Globus pallidus (tissue), 1 donor: Measurements from ENCODE around the gene MGAT5B.

Experiments used
- DNase-seq: peaks from one replicate; pipeline ENCODE4 v3.0.0-alpha.2; 2015; ENCODE audit warnings: low spot score

Gene MGAT5B

DNA sequence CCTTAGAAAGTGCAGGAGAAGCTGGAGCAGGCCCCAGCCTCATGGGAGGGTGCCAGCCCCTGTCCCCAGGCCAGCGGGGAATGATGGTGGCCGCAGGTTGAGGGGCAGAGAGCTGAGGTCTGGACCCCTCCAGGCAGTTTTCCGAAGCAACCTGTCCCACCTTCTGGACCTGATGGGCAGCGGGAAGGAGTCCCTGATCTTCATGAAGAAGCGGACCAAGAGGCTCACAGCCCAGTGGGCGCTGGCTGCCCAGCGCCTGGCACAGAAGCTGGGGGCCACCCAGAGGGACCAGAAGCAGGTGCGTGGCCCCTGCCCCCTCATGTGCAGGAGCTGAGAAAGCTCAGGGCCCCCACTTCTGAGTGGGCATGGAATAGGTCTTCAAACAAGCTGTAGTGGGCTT lies 36.8 kb downstream of the MGAT5B start:
- DNase-seq = no peak

DNA sequence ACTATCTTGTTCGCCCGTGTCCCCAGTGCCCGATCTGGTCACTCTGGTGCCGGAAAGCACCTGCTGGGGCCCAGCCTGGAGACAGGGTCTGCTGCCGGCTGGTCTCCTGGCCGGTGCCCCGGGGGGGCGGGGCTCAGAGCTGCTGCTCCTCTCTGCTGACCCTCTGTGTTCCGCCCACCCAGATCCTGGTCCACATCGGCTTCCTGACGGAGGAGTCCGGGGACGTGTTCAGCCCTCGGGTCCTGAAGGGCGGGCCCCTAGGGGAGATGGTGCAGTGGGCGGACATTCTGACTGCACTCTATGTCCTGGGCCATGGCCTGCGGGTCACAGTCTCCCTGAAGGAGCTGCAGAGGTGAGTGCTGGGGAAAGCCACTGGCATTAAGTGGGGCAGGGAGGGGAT lies 37.6 kb downstream of the MGAT5B start:
- no peak for DNase-seq

DNA sequence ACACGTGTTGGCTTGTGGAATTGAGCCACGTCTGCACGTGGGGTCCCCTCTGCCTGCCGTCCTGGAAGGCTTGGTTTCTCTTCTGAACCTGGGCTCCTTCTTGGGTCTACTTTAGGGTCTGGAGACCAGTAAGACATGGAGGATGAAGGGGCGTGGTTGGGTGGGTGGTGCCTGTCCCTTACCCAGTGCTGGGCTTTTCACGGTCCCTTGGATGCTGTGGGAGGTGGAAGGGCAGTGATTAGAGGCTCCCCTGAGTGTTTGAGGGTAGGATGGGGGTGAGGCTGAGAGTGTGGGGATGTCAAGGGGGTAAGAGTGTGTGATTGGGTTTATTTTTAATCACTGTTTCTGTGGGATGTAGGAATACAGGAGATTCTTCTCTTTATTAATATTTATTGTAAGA lies 38.3 kb downstream of the MGAT5B start:
- no peak for DNase-seq

DNA sequence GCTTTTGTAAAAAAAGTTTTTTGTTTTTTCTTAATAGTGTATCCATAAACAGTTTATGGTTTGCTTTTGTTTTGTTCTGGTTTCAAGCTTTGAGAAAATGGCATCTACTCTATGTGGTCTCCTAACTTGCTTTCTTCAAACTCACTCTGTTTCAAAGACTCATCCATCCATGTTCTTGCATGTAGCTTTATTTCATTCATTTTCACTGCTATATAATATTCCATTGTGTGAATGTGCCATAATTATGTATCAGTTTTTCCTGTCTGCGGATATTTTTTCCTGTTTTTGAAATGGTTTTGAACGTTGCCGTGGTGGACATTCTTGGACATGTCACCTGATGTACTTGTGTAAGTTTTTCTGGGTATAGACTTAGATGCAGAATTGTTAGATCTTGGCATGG lies 39.1 kb downstream of the MGAT5B start:
- no peak for DNase-seq

DNA sequence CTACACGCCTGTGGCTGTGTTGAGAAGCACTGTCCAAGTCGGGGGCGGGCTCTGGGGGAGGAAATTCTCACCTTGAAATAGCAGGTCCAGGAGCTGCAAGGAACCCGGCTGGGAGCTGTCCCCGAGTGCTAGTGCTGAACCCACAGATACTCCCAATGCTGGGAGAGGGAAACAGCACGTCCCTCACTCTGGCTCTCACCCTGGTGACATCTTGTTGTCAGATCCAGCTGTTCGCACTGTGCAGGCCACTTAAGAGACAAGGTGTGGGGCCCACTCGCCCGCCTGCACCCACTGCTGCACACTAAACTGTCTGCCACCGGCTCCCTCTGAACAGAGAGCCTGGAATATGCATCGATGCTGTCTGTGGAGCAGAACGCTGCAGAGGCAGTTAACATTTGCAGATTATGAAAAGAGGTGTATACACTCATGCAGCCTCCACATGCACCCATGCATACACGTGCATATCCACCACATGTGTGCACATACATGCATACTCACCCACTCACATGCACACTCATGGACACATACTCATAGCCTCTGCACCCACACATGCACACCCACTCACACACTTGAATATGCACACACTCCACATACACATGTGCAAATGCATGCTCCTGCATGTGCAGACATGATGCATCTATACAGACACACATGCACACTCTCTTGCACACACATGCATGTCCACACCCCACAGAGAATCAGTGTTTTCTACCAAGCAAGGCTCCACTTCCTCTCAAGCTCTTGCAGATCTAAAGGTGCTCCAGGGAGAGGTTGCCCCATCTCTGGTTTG lies 42.0 kb downstream of the MGAT5B start:
- DNase-seq = no peak

DNA sequence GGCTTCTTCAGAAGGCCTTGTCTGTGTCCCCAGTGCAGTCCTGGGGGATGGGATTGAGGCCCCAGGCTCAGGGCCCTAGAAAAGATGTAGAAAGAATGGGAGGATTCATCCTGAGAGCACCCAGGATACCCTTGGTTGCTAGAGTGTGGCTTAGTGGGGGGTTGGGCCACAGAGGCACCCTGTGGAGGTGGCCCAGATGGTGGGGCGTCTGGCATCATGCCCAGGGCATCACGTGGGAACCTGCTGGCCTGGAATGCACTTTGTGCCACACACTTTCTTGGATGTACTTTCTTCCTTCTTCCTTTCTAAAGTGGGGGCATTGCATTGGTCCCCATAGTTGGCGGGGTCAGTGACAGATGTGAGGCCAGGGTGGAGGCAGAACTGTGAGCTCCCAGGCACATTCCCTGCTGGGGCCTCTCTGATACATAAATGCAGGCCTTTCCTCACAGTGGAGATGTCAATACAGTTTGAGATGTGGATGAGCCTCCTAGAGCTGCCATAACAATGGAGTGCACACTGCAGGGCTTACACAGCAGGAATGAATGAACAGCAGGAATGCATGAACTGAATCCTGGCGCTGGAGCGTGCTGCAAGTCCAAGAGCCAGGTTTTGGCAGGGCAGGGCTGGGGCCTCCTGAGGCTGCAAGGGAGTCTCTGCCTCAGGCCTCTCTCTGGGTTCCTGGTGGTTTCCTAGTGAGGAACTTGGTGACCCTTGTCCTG lies 43.3 kb downstream of the MGAT5B start:
- DNase-seq = no peak

DNA sequence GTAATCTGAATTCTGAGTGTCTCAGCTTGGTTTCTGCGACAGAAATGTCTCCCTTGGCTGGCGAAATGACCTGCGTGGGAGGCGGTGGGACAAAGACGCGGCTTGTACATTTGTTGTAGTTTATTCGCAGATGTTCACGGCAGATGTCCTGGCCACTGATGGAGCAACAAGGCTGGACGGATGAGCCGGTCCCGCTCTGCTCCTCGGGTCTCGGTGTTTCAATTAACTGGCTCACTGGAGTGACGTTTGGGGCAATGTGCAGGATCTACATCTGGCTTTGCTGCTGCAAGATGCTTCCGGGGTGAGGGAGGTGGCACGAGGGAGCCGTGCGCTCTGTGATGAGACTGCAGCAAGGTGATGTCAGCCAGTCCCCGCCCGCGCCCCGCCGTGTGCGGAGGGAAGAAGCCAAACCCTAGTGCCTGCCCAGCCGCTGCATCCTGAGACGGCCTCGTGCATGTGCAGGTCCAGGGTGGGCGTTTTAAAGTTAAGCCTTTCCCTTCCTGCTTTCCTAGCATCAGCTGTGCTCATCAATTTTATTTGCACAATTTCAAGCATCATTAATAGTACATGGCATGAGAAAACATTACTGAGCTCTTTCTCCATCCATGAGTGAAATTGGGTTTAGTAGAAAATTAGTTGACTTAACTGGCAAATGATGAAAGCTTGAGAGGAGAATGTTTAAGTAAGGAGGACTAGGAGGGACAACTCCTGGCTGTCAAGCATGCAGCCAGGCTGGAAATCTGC lies 44.4 kb downstream of the MGAT5B start:
- no peak for DNase-seq

DNA sequence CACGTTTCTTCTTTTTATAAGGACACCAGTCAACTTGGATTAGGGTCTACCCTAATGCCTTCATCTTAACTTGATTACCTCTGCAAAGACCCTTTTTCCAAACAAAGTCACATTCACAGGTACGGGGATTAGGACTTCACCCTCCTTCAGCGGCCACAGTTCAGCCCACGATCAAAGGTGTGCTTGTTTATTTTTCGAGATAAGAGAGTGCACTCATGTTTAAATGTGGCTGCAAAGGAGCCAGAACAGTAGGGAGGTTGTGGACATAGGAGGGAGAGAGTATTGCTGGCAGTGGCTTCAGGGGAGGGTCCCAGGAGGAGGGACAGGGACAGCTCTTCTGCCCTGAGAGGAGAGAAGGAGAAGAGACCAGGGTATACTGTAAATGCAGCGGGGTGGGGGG lies 46.7 kb downstream of the MGAT5B start:
- no peak for DNase-seq

DNA sequence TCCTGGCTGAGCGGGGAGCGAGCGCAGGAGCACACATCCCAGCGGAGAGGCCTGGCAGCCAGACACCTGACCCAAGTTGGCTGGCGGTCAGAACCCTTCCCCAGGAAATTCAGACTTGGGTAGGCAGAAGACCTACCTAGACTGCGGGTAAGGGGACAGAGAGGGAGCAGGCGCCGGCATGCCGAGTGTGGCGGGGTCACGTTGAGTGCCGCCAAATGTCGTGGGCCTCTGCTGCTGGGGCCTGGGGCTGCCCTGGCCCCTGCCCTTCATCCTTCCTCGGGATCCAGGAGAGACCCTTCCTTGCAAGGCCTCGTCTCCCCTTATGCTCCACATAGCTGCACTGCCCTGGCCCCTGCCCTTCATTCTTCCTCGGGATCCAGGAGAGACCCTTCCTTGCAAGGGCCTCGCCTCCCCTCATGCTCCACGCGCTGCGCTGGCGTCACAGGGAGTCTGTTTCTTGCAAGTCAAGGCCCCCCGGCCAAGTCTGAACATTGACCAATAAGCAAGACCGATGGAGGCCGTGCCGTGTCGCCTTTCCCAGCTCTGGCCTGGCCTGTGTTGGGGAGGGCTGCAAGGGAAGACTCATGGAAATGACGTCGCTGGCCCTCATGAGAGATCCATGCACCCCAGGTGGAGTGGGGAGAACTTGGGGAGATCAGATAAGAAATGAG lies 47.8 kb downstream of the MGAT5B start:
- DNase-seq = no peak

DNA sequence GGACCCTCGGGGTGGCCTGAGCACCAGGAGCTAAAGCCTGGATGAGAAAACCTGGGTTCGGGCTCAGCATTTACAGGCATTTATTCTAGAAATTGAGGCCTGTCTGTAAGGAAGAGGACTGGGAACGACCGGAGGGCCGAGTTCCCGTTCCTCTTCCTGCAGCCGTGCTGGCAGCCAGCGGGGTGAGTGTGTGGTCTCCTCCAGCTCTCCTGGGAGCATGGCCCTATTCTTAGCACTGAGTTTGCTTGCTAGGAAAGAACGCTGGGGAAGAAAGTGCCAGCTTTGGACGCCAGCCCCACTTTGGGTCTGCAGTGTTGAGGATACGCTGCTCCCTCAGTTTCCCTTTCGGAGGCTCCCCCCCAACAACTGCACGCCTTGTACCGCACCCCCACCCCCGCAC lies 49.6 kb downstream of the MGAT5B start:
- DNase-seq = no peak

DNA sequence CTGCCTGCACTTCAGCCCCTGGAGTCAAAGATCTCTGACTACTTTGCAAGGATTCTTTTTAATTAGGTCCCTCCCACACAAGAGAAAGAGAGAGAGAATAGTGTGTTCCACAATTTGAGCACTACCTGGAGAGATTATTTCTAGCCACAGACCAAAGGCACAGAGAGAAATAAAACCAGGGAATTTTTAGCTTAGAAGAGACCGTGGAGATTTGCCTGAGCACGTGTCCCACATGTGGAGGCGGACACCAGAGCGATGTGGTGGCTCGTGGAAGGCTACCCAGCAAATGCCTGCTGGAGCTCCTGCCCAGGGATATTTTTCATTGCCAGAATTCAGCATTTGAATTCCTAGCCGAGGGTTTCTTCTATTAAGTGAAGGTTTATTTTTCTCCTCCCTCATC lies 50.6 kb downstream of the MGAT5B start:
- DNase-seq = no peak

DNA sequence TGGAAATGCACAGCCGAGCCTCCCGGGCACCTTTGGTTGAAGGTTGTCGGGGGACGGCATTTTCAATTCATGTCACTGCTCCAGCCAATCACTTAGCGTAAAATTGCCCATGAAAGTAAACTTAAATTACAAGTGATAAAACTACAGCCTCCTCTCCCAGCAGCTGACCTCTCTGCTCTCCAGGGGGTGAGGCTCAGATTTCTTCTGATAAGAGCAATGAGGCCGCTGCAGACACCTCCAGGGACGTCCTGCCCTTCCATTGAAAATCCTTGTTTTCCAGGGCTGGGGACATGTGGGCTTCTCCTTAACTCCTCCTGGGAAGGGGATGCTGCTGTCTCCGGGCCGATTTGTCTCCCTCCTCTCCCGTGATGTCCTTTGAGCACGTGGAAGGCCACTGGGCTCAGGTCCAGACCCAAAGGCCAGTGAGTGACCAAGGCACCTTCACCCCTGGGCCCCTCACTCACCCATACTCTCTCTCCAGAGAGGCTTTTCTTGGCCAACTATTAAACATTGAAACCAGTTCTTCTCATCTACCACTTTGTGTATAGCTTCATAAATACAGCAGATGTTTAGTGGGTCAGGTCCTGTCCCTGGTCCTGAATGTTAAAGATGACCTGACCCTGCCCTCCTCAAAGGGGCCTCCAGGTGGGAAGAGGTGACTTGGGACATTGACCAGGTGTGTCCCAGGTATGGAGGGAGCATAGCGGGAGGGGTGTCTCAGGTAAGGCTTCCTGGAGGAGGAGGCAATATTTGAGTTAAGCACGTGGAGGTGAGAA lies 52.3 kb downstream of the MGAT5B start:
- DNase-seq = no peak

DNA sequence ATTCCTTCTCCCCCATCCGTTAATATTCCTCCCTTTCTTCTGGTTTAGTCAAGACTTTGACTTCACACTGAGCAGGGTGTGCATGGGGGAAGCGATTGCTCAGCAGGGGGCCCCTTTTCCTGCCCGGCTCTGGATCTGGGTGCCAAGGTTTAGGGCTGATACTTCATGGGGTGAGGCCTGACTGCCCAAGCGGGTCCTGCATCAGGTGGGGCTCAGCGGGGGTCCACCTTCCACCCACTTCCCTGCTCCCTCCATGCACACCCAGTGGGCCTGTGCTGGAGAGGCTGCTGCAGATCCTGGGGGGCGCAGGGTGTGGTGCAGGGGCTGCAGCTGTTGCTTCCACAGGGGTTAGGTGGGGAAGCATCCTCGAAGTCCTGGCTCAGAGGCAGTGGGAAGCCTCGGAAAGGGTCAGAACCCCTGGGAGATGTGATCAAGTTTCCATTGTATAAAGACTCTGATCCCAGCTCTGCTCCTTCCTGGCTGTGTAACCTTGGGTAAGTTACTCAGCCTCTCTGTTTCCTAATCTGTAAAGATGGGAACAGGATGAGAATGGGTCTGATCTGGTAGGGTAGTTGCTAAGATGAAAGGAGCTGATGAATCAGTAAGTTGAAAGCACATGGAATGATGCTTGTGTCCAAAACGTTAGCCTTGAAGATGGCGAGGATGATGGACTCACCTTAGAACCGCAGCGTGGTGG lies 53.3 kb downstream of the MGAT5B start:
- no peak for DNase-seq

DNA sequence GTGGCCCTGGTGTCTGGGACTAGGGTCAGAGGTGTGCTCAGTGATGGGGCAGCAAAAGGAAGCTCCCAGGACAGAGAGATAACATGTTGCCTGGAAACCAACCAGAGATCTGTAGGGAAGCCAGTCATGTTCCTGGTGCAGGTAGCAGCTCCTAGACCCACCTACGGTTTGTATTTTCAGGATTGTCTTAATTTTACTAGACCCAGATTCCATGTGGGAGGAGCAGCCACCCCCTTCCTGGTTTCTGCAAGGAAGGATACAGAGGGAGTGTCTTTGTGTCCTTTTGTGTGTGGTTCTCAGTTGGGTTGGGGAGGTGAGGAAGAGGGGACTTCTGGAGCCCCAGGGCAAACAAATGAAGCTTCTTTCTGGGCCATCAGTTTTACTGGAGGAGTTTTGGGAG lies 53.9 kb downstream of the MGAT5B start:
- DNase-seq = no peak

DNA sequence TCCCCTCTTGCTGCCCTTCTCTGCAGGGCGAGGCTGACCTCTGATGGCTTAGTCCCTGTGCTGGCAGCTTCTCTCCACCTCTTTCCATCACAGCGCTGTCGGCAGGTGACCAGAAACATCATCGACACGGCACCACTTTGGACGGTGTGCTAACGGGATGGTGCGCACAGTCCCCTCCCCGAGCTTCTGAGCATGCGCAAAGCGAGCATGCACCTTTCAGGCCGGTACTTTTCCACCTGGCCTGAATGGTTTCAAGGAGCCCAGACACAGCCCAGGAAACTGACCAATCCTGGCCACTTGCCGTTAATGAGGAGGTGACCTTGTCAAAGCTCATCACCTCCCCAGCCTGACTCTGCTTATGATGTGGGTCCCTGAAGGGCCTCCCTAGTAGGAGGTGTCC lies 54.8 kb downstream of the MGAT5B start:
- no peak for DNase-seq

DNA sequence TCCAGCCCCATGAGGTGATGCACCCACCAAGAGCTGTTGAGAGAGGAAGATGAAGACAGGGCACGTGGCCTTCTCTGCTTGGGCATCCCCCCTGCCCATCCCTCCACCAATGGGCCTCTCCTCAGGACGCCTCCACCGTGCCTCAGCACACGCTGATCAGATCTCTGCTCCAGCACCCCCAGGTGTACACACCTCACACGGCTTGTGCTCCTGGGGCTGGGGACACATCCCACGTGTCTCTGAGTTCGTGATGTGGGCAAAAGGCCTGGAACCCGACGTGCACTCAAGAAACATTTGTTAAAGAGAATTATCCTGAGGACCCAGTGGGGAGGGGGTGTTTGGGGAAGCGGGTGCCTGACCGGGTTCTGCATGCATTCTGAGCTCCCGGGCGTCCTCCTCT lies 55.3 kb downstream of the MGAT5B start:
- no peak for DNase-seq

DNA sequence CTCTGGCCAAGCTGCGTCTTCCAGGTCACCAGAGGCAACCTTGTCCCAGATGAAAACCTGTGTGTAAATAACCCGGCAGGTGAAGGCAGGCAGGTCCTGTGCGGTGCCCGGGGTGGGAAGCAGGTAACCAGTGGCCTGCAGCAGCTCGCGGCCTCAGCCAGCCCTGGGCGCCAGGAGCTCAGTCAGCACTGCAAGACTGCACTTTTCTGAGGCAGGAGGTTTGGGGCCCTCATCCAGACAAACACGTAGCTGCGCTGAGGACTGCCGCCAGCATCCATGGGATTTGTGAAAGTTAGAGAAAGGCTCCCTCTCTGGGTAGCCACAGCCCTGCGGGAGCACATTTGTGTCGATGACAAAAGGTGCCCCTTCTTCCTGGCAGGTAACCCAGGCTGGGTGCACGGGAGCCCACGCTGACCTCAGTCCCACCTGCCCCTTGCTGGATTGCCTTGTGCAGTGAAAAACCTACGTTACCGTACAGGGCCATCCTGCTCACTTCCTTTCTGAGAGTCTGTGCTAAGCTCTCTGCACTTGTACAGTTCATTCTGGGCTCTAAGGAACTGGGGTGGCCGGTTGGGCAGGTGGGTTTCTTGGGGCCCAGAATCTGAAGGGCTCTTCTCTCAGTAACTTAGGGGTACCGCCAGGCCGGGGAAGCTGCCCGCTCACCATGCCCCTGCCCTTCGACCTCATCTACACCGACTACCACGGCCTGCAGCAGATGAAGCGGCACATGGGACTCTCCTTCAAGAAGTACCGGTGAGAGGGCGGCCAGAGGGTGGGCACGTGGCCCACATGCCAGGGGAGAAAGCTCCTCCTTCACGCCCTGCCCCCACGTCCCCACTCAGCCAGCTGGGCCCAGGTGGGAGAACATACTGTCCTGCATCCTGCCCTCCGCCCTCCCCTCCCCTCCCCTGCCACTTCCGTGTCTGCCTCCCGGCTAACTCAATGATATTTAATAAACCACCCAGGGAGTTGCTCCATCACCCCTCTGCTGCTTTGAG lies 56.4 kb downstream of the MGAT5B start:
- DNase-seq = no peak

DNA sequence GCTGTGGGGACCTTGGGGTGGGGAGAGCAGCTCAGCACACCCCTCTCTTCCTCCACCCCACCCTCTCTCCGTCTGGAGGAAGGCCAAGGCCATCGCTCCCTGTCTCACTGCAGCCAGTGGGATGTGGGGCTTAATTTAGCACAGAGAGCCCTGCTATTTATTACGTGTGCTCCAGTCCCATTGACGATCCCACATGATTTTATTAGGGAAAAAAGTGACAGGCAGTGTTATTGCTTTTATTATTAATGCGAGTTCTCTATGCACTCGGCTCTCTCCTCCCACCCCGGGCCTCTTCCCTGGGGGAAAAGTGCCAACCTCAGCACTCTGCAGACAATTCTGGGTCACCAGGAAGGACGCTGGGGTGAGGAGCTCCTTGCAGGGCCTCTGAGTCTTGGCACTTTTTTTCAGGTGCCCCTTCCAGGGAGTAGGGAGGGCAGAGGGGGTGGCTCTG lies 57.3 kb downstream of the MGAT5B start:
- peak; percentile 5 for DNase-seq

DNA sequence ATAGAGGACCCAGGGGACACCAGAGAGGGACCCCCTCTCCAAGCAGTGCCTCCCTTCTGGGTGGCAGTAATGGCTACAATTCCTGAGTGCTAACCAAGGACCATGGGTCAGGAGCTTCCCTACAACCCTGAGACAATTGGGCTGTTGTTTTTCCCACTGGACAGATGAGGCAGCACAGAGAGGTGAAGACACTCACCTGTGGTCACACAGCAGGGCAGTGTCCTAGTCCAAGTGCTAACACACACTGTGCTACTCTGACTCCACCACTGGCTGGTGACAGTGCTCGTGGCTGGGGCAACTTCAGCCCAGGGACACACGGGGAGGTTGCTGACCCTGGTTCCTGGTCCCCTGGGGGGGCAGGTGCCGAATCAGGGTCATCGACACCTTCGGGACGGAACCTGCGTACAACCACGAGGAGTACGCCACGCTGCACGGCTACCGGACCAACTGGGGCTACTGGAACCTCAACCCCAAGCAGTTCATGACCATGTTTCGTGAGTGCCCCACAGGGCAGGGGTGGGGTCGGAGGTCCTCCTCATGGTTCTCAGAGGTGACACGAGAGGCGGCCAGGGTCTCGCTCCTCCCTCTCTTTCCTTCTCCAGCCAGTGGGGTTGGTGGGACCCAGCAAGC lies 58.1 kb downstream of the MGAT5B start:
- DNase-seq = no peak
